ENCODE measurements around the gene PTPRE.

GRCh38 chr10:127992376-127992775, 85.5 kb downstream of the PTPRE start:
- TF ChIP-seq CTCF (IDR thresholded peaks at IDR 0.05; ENCODE audit: low read depth, low read length): no peak
- TF ChIP-seq POLR2A (IDR thresholded peaks at IDR 0.05; ENCODE audit: extremely low read depth, insufficient read length): no peak
